H1 (cell line): Measurements from ENCODE around the gene GPRC5D. TPM values are rescaled to one million over a fixed set of nuclear protein-coding genes. Genes with fewer than 3 reads are reported as not detected.

Experiments used
- ASH2L ChIP-seq: fragments of 200-600, 300-600 bp; sonication (generic); IDR thresholded peaks from one replicate; pipeline ENCODE4 v1.7.1; 2017; ENCODE audit warnings: low read length
- PHF8 ChIP-seq: fragments of 200-600 bp; sonication (generic); conservative IDR thresholded peaks from 2 replicates; pipeline ENCODE4 v1.7.1; 2012; ENCODE audit warnings: low read depth, mild to moderate bottlenecking, inconsistent platforms, low read length, moderate library complexity
- RAD21 ChIP-seq, 2 experiments: IDR thresholded peaks in 1 of 2; conservative IDR thresholded peaks in 1 of 2; 2 replicates each; pipeline ENCODE4 v1.6.1; 2011; ENCODE audit warnings: low read depth in 2 of 2, low read length in 2 of 2, improper control_type of control experiment in 1 of 2, inconsistent platforms in 1 of 2, mild to moderate bottlenecking in 1 of 2, moderate library complexity in 1 of 2
- RFX5 ChIP-seq: IDR thresholded peaks from 2 replicates; pipeline ENCODE4 v1.6.1; 2011; ENCODE audit warnings: low read depth, low read length, improper control_type of control experiment, borderline replicate concordance
- TAF7 ChIP-seq: optimal IDR thresholded peaks from 2 replicates; pipeline ENCODE3; 2011; ENCODE audit warnings: low read depth, mild to moderate bottlenecking, inconsistent platforms, low read length, moderate library complexity, borderline replicate concordance
- polyA plus RNA-seq, 7 experiments: library from polyadenylated mRNA; depleted of rRNA in 3 of 7; stranded (reverse) in 5 of 7; unstranded in 2 of 7; fragments of >200 nt in 5 of 7; fragments of 200-250 nt in 2 of 7; gene quantifications; 1 replicate in 5 of 7; 2 replicates in 1 of 7; 4 replicates in 1 of 7; pipeline versions ENCODE4 v1.2.1 to v1.2.3, GENCODE V29; 2011 to 2013; ENCODE audit warnings: missing spikeins in 2 of 7, mixed read lengths in 2 of 7
- total RNA-seq: library from RNA; stranded (reverse); fragmentation: NEBNext Ultra II Directional; extraction: Animal tissue kit (Norgen Biotek cat#: 25700); gene quantifications from 2 replicates; pipeline ENCODE4 v1.2.1, GENCODE V29; 2021

Gene GPRC5D
- total and polyA plus RNA-seq, 2 of the 8 experiments (the other 6 are each of a cell fraction or from before 2014, with no cell fraction given), result 0.45 TPM; not detected in 1

GRCh38 chr12:12964255-12964654 lies 12.3 kb upstream of the GPRC5D start (continued):
- no peak for TF ChIP-seq RAD21 (IDR thresholded peaks at IDR 0.05 in 1 of 2, conservative IDR thresholded peaks at IDR 0.05 in 1 of 2; ENCODE audit: low read depth in 2 of 2, low read length in 2 of 2)
- TF ChIP-seq RFX5, result no peak
- no peak for TF ChIP-seq ASH2L
- TF ChIP-seq TAF7, result no peak
- TF ChIP-seq PHF8, result no peak
